Measurements from ENCODE around the gene CD6.

- TF ChIP-seq POLR2A (IDR thresholded peaks at IDR 0.05): no peak
- TF ChIP-seq, protein P1, sequence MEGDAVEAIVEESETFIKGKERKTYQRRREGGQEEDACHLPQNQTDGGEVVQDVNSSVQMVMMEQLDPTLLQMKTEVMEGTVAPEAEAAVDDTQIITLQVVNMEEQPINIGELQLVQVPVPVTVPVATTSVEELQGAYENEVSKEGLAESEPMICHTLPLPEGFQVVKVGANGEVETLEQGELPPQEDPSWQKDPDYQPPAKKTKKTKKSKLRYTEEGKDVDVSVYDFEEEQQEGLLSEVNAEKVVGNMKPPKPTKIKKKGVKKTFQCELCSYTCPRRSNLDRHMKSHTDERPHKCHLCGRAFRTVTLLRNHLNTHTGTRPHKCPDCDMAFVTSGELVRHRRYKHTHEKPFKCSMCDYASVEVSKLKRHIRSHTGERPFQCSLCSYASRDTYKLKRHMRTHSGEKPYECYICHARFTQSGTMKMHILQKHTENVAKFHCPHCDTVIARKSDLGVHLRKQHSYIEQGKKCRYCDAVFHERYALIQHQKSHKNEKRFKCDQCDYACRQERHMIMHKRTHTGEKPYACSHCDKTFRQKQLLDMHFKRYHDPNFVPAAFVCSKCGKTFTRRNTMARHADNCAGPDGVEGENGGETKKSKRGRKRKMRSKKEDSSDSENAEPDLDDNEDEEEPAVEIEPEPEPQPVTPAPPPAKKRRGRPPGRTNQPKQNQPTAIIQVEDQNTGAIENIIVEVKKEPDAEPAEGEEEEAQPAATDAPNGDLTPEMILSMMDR (IDR thresholded peaks at IDR 0.05): no peak
Measured at GRCh38 chr11:60984636-60985035, 13.2 kb downstream of the CD6 start.

Data from breast epithelium (tissue), 3 donors.